B cell (primary cell): ENCODE results near the gene MED9. TPM values are rescaled to one million over a fixed set of nuclear protein-coding genes. Genes with fewer than 3 reads are reported as not detected.

Source experiments
- ATAC-seq: fragments of 200-7000 bp; cut with Tn5 transposase; one replicate; pipeline ENCODE4 v1.10.0; 2021; ENCODE audit warnings: low read depth, mild to moderate bottlenecking, moderate number of reproducible peaks, moderate library complexity
- CTCF ChIA-PET: fragments of 350-600 bp; sonication (Branson Sonifier 250); formaldehyde crosslinking; loops from one replicate; lab custom pipeline; 2021; ENCODE audit warnings: antibody characterized with exemption, inconsistent platforms; lab: Charles Lee
- POLR2A ChIA-PET: fragments of 350-600 bp; sonication (Branson Sonifier 250); formaldehyde crosslinking; loops from one replicate; lab custom pipeline; 2021; ENCODE audit warnings: antibody characterized with exemption; lab: Charles Lee
- DNase-seq: peaks from one replicate; pipeline ENCODE4 v3.0.0; 2013
- H2AFZ ChIP-seq: 2 replicates; pipeline ENCODE4 v1.6.1; 2012; ENCODE audit warnings: mild to moderate bottlenecking, low read depth, low read length; ENCODE audit not compliant: insufficient read depth, poor library complexity, severe bottlenecking
- H3K27ac ChIP-seq, 2 donors: 1 replicate in 1 of 2; 2 replicates in 1 of 2; pipeline ENCODE4 v1.5.1; 2012 to 2013; ENCODE audit warnings: low read length in 2 of 2, mild to moderate bottlenecking in 2 of 2, moderate library complexity in 1 of 2
- H3K27me3 ChIP-seq, 4 experiments: fragments of 200-600 bp in 1 of 4; sonication (generic) in 1 of 4; replicated peaks in 1 of 4; 1 replicate in 2 of 4; 2 replicates in 2 of 4; pipeline versions ENCODE4 v1.6.1 to v1.7.0; 2013 to 2016; ENCODE audit warnings: low read length in 3 of 4, mild to moderate bottlenecking in 2 of 4, mixed read lengths in 1 of 4, moderate library complexity in 1 of 4; ENCODE audit not compliant: insufficient read depth in 4 of 4, control insufficient read depth in 3 of 4; ENCODE audit errors: control extremely low read depth in 1 of 4
- H3K36me3 ChIP-seq, 2 experiments: replicated peaks in 1 of 2; 1 replicate in 1 of 2; 2 replicates in 1 of 2; pipeline versions ENCODE4 v1.6.1 to v1.7.1; 2013; ENCODE audit warnings: low read length in 1 of 2; ENCODE audit not compliant: insufficient read depth in 2 of 2, control insufficient read depth in 1 of 2; ENCODE audit errors: control extremely low read depth in 1 of 2, extremely low read depth in 1 of 2
- H3K4me1 ChIP-seq, 2 donors: fragments of 200-600 bp in 1 of 2; sonication (generic) in 1 of 2; 1 replicate in 1 of 2; 2 replicates in 1 of 2; pipeline versions ENCODE4 v1.5.1 to v1.6.1; 2013 to 2017; ENCODE audit warnings: low read length in 2 of 2; ENCODE audit not compliant: control insufficient read depth in 2 of 2, insufficient read depth in 2 of 2
- H3K4me2 ChIP-seq: replicated peaks from 2 replicates; pipeline ENCODE3; 2012; ENCODE audit warnings: mild to moderate bottlenecking, low read depth, low read length; ENCODE audit not compliant: poor library complexity, severe bottlenecking
- H3K4me3 ChIP-seq, 5 experiments: fragments of 200-600 bp in 1 of 5; sonication (generic) in 1 of 5; 1 replicate in 3 of 5; 2 replicates in 2 of 5; pipeline versions ENCODE4 v1.5.1 to v1.7.0; 2011 to 2016; ENCODE audit warnings: low read length in 4 of 5, mild to moderate bottlenecking in 4 of 5, low read depth in 2 of 5, control low read depth in 1 of 5, moderate library complexity in 1 of 5; ENCODE audit not compliant: insufficient read depth in 1 of 5; ENCODE audit errors: control extremely low read depth in 1 of 5, extremely low read depth in 1 of 5
- H3K79me2 ChIP-seq: fragments of 200-600 bp; sonication (generic); one replicate; pipeline ENCODE4 v1.6.0; 2016; ENCODE audit warnings: low read length; ENCODE audit not compliant: control insufficient read depth, insufficient read depth
- H3K9ac ChIP-seq: fragments of 200-600 bp; sonication (generic); 2 replicates; pipeline ENCODE4 v1.6.1; 2017; ENCODE audit warnings: mild to moderate bottlenecking, low read length, moderate library complexity
- H3K9me3 ChIP-seq, 3 donors: one replicate each; pipeline versions ENCODE4 v1.6.1 to v1.7.1; 2013; ENCODE audit warnings: low read length in 2 of 3; ENCODE audit not compliant: control insufficient read depth in 2 of 3, insufficient read depth in 1 of 3; ENCODE audit errors: control extremely low read depth in 1 of 3
- H4K20me1 ChIP-seq: 2 replicates; pipeline ENCODE4 v1.6.0; 2012; ENCODE audit warnings: mild to moderate bottlenecking, low read length; ENCODE audit not compliant: insufficient read depth, control insufficient read depth, poor library complexity, severe bottlenecking
- H3K27ac Mint-ChIP-seq: one replicate; pipeline ENCODE4 v1.8.0; 2021; ENCODE audit warnings: mixed read lengths
- H3K27me3 Mint-ChIP-seq: one replicate; pipeline ENCODE4 v1.8.0; 2021; ENCODE audit warnings: mixed read lengths
- H3K4me1 Mint-ChIP-seq: one replicate; pipeline ENCODE4 v1.8.0; 2021; ENCODE audit warnings: mixed read lengths
- H3K4me3 Mint-ChIP-seq: one replicate; pipeline ENCODE4 v1.8.0; 2021; ENCODE audit warnings: mixed read lengths
- H3K9me3 Mint-ChIP-seq: one replicate; pipeline ENCODE4 v1.8.0; 2022; ENCODE audit warnings: mixed read lengths; ENCODE audit not compliant: insufficient read depth
- CTCF ChIP-seq: fragments of 200-600 bp; IDR thresholded peaks from one replicate; pipeline ENCODE4 v1.8.0; 2022; ENCODE audit warnings: antibody characterized with exemption, mild to moderate bottlenecking
- EZH2 ChIP-seq: IDR thresholded peaks from 2 replicates; pipeline ENCODE4 v1.6.1; 2012; ENCODE audit warnings: borderline replicate concordance, low read depth, mild to moderate bottlenecking, moderate library complexity, low read length; ENCODE audit not compliant: insufficient read depth, poor library complexity, severe bottlenecking
- WGBS: methylation state at CpG from one replicate; pipeline ENCODE4 v1.1.5; 2013; ENCODE audit warnings: missing lambda C conversion rate; ENCODE audit not compliant: insufficient coverage; 5-methylcytosine and 5-hydroxymethylcytosine counted together
- intact Hi-C: fragments of 100-400 bp; cut with micrococcal nuclease; formaldehyde crosslinking; loops from one replicate; pipeline ENCODE4 v1.10.0; 2022
- polyA plus RNA-seq: library from polyadenylated mRNA; depleted of rRNA; stranded (reverse); fragments of >200 nt; gene quantifications from 2 replicates; pipeline ENCODE4 v1.2.3, GENCODE V29; 2012
- total RNA-seq, 2 donors: library from RNA; stranded (reverse); fragments of 120-200 nt in 1 of 2; gene quantifications; 1 replicate in 1 of 2; 2 replicates in 1 of 2; pipeline versions ENCODE4 v1.2.3 to v1.2.4, GENCODE V29; 2013 to 2022

MED9 gene
- total and polyA plus RNA-seq, 2 donors (not counting 1 experiment from before 2014, with no cell fraction given): 11.6 to 18.9 TPM

DNA sequence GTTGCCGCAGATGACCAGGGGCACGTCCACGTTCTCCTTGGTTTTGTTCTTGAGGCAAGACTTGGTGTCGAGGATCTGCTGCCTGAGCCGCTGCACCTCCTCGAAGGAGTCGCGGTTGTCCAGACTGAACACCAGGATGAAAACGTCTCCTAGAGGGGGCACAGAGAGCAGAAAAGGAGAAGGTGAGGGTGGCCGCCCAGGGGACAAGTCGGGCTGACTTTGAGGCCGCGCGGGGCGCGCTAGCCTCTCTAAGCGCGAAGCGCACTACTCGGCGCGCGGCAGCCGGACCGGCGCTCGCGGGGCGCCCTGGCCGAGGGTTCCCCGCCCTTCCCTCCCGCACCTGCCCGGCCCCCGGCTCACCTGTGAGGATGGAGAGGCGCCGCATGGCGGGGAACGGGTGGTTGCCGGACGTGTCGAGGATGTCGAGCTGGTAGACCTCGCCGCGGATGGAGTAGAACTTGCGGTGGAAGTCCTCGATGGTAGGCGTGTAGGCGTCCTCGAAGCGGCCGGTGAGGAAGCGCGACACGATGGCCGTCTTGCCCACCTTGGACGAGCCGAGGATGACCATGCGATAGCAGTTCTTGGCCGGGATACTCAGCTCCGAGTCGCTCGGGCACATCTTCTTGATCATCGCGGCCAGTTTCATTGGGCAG is 18.9 kb downstream of the MED9 start:
- ATAC-seq (no peak), DNase-seq (peak; percentile 58)
- ChIA-PET POLR2A (no interaction called here), CTCF (interaction anchor here (1.0 to 4.1 kb wide), 8 partner anchors 12 to 211 kb away, joined by 3 to 121 read pairs (median 4); no protein-coding TSS in a partner anchor)
- Histone ChIP-seq H3K4me1 (peaks cover 24% of the 10 kb centered on the region in 2 donors), H3K27ac (no peak overlapping the region), H3K9me3 (peaks cover 0 to 5% (median 0%) of the 10 kb centered on the region in 3 donors), H2AFZ (peak overlapping the region; percentile 70), H3K4me3 (peak overlapping the region; percentile 42 to 67 (median 58)), H3K27me3 (peaks cover 0 to 29% (median 6%) of the 10 kb centered on the region in 4 experiments), H3K36me3 (peaks cover 0 to 11% of the 10 kb centered on the region in 2 experiments), H3K9ac (peak overlapping the region; percentile 72), H4K20me1 (peaks cover 8% of the 10 kb centered on the region), H3K4me2 (peak overlapping the region; percentile 100), H3K79me2 (no peaks in the 10 kb centered on the region)
- no peak overlapping the region for H3K27ac Mint-ChIP-seq
- intact Hi-C loops: loop anchor here (1.0 to 5.0 kb wide), 6 partner anchors 18 to 542 kb away; partner anchors contain the start of genes ATPAF2, GID4 and PEMT
- H3K9me3 Mint-ChIP-seq: no peaks in the 10 kb centered on the region
- TF ChIP-seq EZH2 (no peak), CTCF (no peak)
- H3K4me3 Mint-ChIP-seq: peak overlapping the region; percentile 92
- H3K27me3 Mint-ChIP-seq: peaks cover 5% of the 10 kb centered on the region
- WGBS: under 1% methylated on average over 65 of the region's 65 CpGs
- peaks cover 22% of the 10 kb centered on the region for H3K4me1 Mint-ChIP-seq
